Measurements from ENCODE around the gene HMGN5.
A peak's percentile ranks its signal among the peaks of the same experiment; 100 is the strongest.

Gene HMGN5

GRCh38 chrX:81168391-81168790 is 33.3 kb downstream of the HMGN5 start:
- H4K20me1 ChIP-seq: no peaks in the 10 kb centered on the region
- H3K4me2 ChIP-seq: no peak overlapping the region
- no peak overlapping the region for H3K27ac ChIP-seq
- H3K27me3 ChIP-seq: peaks cover 52% of the 10 kb centered on the region
- TF ChIP-seq Cebpa-rat (IDR thresholded peaks at IDR 0.05): no peak
- H3K9me3 ChIP-seq: no peaks in the 10 kb centered on the region
- no peak overlapping the region for H3K9ac ChIP-seq
- no peaks in the 10 kb centered on the region for H3K36me3 ChIP-seq
- H3K4me3 ChIP-seq: no peak overlapping the region
- no peaks in the 10 kb centered on the region for H3K4me1 ChIP-seq

DNA sequence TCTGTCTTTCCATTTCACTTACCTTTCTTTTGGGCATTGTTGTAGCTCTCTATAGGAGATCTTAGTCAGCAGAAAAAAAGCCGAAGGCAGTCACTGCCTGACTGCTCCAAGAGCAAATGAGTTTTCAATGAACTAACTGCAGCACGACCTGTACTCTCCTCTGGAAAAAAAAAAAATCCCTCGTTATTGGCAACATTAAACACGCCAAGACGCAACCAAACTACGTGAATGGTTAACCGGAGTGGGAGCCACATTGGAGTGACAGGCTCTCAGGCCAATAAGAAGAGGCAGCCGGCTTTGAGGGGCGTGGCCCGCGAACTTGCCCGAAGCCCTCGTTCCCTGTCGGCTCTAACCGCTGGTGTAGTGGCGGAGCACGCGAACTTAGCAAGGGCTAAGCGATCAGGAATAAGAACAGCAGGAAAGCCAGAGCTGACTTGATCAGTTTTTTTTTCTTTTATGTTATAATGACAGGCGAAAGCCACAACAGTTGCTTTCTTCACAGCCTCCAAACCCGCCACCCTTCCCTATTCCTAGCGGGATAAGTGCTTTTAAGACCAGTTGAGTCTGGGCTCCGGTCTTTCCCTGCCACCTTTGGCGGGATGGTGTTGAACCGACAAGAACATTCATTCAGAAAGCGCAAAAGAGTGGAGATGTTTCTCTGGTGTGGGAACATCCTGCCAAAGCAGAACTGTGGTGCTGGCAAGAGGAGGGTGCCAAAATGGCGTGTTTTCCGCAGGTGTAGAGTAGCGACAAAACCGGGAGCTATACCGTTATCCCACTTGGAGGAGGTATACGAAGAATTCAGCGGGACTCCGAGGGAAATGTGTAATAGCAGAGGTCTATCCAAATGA is 80.0 kb downstream of the HMGN5 start:
- Histone ChIP-seq H3K4me3 (peak overlapping the region; percentile 68), H3K9me3 (no peaks in the 10 kb centered on the region), H3K27ac (no peak overlapping the region), H3K9ac (peak overlapping the region; percentile 58), H4K20me1 (peaks cover 12% of the 10 kb centered on the region; the same call in 1 of the 2 replicates), H3K36me3 (no peaks in the 10 kb centered on the region), H3K27me3 (peaks cover 73% of the 10 kb centered on the region), H3K4me2 (peak overlapping the region; percentile 73), H3K4me1 (0 out of 2 replicates have a peak, but pooled peaks cover 6% of the 10 kb centered on the region)
- no peak for TF ChIP-seq Cebpa-rat (IDR thresholded peaks at IDR 0.05)

- 0 out of 2 replicates have a peak, but pooled peaks cover 6% of the 10 kb centered on the region for H3K4me1 ChIP-seq
- no peaks in the 10 kb centered on the region for H3K36me3 ChIP-seq
- peak overlapping the region; percentile 58 for H3K9ac ChIP-seq
- peaks cover 81% of the 10 kb centered on the region for H3K27me3 ChIP-seq
- H3K4me2 ChIP-seq: peak overlapping the region; percentile 73
- peak overlapping the region; percentile 68 for H3K4me3 ChIP-seq
- no peaks in the 10 kb centered on the region for H3K9me3 ChIP-seq
- H4K20me1 ChIP-seq: peaks cover 12% of the 10 kb centered on the region; the same call in 1 of the 2 replicates
- no peak for TF ChIP-seq Cebpa-rat (IDR thresholded peaks at IDR 0.05)
- no peak overlapping the region for H3K27ac ChIP-seq
Observed at GRCh38 chrX:81120936-81121371, 80.8 kb downstream of the HMGN5 start.

- H3K36me3 ChIP-seq: no peaks in the 10 kb centered on the region
- H3K27me3 ChIP-seq: peaks cover 76% of the 10 kb centered on the region
- no peak for TF ChIP-seq Cebpa-rat (IDR thresholded peaks at IDR 0.05)
- peaks cover 12% of the 10 kb centered on the region; the same call in 1 of the 2 replicates for H4K20me1 ChIP-seq
- no peak overlapping the region for H3K27ac ChIP-seq
- H3K9me3 ChIP-seq: no peaks in the 10 kb centered on the region
- peak overlapping the region; percentile 58 for H3K9ac ChIP-seq
- H3K4me1 ChIP-seq: 0 out of 2 replicates have a peak, but pooled peaks cover 6% of the 10 kb centered on the region
- peak overlapping the region; percentile 73 for H3K4me2 ChIP-seq
- peak overlapping the region; percentile 68 for H3K4me3 ChIP-seq
Observed at GRCh38 chrX:81120258-81120935, 81.3 kb downstream of the HMGN5 start.

- no peaks in the 10 kb centered on the region for H3K9me3 ChIP-seq
- H3K4me3 ChIP-seq: no peak overlapping the region
- peaks cover 1% of the 10 kb centered on the region; the same call in 1 of the 2 replicates for H4K20me1 ChIP-seq
- H3K4me1 ChIP-seq: 0 out of 2 replicates have a peak, but pooled peaks cover under 1% of the 10 kb centered on the region
- no peak overlapping the region for H3K9ac ChIP-seq
- H3K27ac ChIP-seq: no peak overlapping the region
- TF ChIP-seq Cebpa-rat (IDR thresholded peaks at IDR 0.05): no peak
- H3K27me3 ChIP-seq: peaks cover 53% of the 10 kb centered on the region
- H3K4me2 ChIP-seq: no peak overlapping the region
- no peaks in the 10 kb centered on the region for H3K36me3 ChIP-seq
Observed at GRCh38 chrX:81114757-81115156, 87.0 kb downstream of the HMGN5 start.

DNA sequence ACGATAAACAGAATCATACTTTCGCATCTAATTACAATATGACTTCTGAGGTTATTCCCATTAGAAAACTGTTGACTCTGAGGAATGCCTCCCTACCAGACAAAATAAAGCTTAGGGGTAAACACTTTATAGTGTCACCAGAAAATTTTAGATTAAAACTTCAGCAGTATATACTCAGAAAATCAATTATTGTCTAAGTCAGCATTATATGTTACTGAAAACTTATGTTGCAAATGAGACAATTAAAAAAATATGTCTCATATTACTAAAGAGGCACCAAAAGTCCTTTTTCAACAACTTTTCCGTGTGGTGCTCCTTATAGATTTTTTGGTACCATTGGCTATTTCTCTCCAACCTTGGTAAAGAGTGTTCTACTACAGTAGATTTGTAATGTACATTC is 91.4 kb downstream of the HMGN5 start:
- Histone ChIP-seq H3K9ac (no peak overlapping the region), H3K4me3 (no peak overlapping the region), H3K27me3 (peaks cover 39% of the 10 kb centered on the region), H3K4me2 (no peak overlapping the region), H4K20me1 (no peaks in the 10 kb centered on the region), H3K36me3 (no peaks in the 10 kb centered on the region), H3K9me3 (peaks cover 38% of the 10 kb centered on the region), H3K27ac (no peak overlapping the region), H3K4me1 (no peaks in the 10 kb centered on the region)
- no peak for TF ChIP-seq Cebpa-rat (IDR thresholded peaks at IDR 0.05)

DNA sequence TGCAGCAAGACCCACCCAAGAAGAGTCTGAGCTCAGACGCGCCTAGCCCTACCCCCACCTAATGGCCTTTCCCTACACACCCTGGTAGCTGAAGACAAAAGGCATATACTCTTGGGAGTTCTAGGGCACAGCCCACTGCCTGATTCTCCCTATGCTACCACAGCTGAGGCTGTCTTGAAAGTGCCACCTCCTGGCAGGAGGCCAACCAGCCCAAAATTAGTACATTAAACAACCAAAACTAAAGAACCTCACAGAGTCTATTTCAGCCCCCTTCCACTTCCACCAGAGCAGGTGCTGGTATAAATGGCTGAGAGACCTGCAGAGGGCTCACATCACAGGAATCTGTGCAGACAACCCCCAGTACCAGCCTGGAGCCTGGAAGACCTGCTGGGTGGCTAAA is 119.1 kb downstream of the HMGN5 start:
- TF ChIP-seq Cebpa-rat (IDR thresholded peaks at IDR 0.05): no peak

More for the DNA sequence above, 119.1 kb downstream of the HMGN5 start:
- no peaks in the 10 kb centered on the region for H4K20me1 ChIP-seq
- H3K27me3 ChIP-seq: peaks cover 61% of the 10 kb centered on the region
- no peak overlapping the region for H3K27ac ChIP-seq
- H3K4me2 ChIP-seq: peak overlapping the region; percentile 28; the same call in 1 of the 2 replicates
- peaks cover 10% of the 10 kb centered on the region; the same call in 1 of the 2 replicates for H3K9me3 ChIP-seq
- H3K36me3 ChIP-seq: no peaks in the 10 kb centered on the region
- peaks cover 6% of the 10 kb centered on the region; the same call in 1 of the 2 replicates for H3K4me1 ChIP-seq
- no peak overlapping the region for H3K9ac ChIP-seq
- H3K4me3 ChIP-seq: no peak overlapping the region

All from BLaER1 (cell line).